ENCODE measurements around the gene ERFE.

DNA sequence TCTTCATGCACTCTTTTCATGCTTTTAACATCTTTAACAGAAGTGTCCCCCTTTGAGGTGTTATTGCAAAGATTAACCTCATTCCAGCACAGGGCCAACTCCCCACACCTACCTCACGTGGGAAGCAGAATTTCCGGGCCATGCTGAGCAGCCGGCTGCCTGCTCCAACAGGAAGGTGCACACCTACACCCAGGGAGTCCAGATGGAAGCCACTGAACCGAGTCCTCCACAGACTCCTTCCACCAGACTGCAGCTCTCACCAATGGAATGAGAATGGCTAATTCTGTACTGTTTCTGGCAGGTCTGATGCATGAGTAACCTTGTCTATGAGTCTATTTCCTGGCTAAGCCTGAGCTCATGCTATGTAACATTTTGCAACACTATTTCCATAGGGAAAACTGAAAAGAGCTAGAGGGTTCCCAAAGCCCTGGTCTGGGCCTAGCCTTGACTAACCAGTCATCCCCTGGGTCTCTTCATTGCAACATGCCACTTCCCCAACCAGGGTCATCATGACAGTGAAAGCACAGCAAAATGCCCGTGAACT lies 11.0 kb downstream of the ERFE start:
- TF ChIP-seq, protein P1, sequence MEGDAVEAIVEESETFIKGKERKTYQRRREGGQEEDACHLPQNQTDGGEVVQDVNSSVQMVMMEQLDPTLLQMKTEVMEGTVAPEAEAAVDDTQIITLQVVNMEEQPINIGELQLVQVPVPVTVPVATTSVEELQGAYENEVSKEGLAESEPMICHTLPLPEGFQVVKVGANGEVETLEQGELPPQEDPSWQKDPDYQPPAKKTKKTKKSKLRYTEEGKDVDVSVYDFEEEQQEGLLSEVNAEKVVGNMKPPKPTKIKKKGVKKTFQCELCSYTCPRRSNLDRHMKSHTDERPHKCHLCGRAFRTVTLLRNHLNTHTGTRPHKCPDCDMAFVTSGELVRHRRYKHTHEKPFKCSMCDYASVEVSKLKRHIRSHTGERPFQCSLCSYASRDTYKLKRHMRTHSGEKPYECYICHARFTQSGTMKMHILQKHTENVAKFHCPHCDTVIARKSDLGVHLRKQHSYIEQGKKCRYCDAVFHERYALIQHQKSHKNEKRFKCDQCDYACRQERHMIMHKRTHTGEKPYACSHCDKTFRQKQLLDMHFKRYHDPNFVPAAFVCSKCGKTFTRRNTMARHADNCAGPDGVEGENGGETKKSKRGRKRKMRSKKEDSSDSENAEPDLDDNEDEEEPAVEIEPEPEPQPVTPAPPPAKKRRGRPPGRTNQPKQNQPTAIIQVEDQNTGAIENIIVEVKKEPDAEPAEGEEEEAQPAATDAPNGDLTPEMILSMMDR (IDR thresholded peaks at IDR 0.05; ENCODE audit: borderline replicate concordance, extremely low read depth, low read length, poor library complexity, severe bottlenecking): no peak
- TF ChIP-seq EZH2 (IDR thresholded peaks at IDR 0.05; ENCODE audit: borderline replicate concordance, low read depth, low read length, severe bottlenecking): no peak
